GM19025 (cell line): ENCODE data around the gene CACNA1H.

ENCODE experiments used
- ATAC-seq: cut with Tn5 transposase; IDR thresholded peaks from one replicate; pipeline ENCODE4 v1.9.1; 2021; ENCODE audit warnings: mild to moderate bottlenecking, low read depth, moderate library complexity; ENCODE audit not compliant: unreplicated experiment

The CACNA1H gene

DNA sequence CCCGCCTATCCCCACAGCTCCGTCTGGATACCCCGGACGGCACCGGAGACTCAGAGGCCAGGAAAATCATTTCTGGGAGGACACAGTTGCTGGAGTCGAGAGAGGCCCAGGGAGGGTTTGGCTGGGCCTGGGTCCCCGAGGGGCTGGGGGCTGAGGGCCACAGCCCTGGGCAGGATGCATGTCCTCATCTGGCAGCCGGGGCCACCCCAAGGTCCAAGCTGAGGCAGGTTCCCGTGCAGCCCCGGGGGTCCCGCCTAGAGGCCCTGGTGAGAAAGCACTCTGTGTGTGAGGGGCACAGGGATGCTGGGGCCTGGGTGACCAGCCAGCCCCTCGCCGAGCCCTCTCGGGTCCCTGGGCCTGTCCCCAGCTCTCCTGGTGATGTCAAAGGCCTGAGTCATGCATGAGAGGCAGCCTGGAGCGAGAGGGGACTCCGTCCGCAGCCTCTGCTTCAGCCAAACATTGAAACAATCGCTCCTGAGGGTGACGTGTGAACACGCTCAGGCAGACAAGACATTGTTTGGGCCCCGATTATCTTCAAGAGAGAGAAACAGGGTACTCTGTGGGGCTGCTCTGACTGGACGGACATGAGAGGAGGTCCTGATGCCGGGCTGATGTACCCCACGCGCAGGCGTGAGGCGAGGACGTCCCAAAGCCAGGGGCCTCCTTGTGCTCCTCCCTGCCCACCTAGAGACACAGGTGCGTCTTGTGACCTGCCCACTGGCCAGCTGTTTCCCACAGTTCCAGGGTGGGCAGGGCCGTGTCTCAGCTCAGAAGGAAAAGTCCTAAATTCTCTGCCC, 31.1 kb upstream of the CACNA1H start:
- ATAC-seq, result no peak

DNA sequence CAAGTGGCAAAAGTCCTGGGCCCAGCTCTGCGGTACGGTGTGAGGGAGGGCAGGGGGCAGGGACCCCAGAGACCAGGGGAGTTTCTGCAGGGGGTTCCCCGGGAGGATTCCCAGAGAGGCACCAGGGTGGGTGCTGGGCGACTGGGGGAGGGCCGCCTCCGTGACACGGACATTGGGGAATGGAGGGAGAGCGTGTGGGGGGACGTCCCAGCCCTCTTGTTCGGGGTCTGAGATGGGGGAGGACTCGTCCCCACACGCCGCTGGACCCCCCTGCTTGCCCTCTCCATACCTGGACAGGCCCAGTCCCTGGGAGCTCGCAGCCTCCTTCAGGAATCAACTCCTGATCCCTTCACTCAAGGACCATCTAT, 30.5 kb upstream of the CACNA1H start:
- ATAC-seq, result no peak

DNA sequence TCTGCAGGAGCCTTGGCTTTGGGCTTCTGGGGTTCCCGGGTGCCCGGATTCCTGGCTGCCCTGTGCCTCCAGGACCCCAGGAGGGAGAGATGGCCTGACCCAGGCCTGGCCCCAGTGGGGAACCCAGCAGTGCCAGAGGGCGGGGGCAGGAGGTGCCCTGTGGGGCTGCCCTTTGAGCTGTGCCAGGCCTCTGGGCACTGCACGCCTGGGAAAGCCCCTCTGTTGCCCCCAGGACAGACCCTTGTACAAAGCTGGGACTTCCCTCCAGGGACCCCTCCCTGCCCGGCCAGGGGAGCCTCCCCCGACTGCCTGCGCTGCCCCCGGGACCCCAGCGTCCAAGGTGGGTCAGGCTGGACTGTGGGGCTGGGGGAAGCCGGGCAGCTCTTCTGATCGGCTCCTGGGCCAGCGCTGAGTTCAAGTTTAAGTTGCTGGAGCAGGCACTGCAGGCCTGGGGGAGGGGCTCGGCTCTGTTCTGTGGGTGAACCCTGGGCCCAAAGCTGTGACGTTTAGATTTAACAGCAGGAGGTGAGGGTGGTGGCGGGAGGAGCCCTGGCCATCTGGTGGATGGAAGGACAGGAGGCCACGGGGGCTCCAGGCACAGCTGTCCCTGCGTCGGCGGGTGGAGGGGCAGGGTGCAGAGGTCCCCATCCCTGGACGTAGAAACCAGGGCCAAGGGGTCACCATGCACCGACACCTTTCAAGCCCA, 29.2 kb upstream of the CACNA1H start:
- ATAC-seq, result no peak

DNA sequence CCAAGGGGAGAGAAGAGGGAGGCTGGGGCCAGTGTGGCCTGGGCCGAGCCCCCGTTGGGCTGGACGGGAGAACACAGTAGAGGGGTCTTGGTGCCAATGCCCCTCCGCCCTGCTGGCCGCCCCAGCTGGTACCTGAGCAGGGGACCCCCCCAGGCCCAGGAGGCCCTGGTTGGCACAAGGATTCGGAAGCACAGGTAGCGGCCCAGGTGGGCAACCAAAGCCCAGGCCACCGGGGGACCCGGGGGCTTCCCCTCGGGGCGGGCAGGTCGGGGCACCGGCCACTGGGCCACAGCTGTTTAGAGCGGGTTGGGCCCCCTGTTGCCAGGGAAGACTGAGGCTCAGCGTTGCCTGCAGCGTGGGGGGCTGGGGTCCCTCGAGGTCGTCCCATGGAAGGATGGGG, 28.6 kb upstream of the CACNA1H start:
- no peak for ATAC-seq

DNA sequence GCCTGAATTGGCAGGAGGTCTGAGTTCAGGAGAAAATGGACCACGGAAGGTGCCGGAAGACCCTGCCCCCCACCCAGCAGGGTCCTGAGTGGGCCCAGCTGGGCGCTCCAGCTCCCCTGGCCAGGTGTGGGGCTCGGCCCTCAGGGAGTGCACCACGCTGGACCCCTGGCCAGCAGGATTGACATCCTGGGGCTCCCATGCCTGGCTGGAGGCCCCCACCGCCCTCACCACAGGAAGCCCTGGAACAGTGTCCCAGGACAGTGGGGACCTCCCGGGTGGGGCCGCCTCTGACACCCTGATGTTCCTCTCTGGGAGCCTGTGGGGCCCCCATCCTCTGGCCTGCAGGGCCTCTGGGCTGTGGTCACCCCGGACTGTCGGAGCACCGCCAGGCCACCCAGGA, 28.1 kb upstream of the CACNA1H start:
- ATAC-seq, result no peak

DNA sequence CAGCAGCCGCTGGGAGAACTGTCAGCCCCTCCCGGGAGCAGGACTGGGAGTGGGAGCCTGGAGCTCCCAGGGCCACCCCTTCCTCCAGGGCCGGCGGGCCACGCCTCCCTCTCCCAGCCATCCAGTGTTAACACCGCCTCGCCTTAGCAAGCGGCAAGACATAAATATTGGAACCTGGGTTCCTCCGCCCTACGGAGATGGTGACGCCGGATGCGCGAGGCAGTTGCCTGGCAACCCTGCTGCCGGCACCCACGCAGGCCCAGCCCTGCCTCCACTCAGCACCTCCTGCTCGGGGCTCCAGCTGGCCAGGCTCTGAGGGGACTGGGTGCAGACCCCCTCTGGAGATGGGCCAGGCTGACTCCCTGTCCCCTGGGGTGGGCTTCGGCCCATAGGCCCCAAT, 27.4 kb upstream of the CACNA1H start:
- no peak for ATAC-seq

DNA sequence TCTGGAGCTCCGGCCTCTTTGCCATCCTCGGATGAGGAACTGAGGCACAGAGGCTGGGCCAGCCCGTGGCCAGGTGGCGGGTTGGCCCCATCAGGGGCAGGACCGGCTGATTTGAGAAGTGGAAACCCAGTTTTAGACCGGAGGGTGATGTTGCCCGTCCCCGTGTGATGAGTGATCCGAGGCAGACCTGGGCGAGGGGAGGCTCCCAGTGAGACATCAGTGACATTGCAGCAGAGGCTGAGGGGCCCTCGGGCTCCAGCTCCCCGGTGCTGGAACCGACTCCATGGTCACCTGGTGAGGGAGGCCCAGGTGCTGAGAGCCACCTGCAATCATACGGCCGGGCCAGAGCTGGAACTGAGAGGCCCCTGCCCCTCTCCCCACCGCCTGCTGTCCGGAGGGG, 26.9 kb upstream of the CACNA1H start:
- ATAC-seq, result no peak

DNA sequence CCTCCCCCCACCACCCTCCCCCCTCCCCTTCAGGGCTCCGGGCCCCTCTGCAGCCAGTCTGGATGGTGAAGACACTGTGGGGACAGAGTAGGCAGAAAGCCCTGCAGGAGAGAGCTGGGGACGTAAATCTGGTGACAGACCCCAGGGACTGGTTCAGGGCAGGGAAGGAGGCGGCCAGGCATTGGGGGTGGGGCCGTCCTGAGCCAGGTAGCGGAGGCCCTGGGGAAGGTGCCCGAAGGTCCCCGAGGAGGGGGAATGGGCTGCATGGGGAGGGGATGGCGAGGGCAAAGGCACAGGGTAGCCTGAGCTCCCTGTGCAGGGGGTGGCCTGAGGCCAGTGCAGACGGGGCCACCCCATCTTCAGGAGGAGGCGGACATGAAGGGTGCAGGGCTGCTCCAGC, 26.3 kb upstream of the CACNA1H start:
- no peak for ATAC-seq

DNA sequence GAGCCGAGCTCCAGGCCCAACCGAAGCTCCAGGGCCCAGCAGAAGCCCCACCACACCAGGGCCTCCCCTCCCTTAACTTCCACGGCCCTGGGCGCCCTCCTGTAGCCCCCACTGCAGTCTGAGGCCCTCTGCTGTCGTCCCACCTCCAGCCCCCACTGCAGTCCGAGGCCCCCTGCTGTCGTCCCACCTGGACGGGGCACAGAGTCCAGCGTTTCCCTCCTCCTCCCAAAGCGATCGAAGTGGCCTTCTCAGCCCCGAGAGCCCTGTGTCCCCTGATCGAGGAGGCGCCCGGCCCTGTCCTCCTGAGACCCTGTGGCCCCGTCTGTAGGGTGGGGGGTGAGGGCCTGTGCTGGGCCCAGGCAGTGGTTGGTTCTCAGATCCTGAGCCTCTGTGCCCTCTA, 25.8 kb upstream of the CACNA1H start:
- no peak for ATAC-seq

DNA sequence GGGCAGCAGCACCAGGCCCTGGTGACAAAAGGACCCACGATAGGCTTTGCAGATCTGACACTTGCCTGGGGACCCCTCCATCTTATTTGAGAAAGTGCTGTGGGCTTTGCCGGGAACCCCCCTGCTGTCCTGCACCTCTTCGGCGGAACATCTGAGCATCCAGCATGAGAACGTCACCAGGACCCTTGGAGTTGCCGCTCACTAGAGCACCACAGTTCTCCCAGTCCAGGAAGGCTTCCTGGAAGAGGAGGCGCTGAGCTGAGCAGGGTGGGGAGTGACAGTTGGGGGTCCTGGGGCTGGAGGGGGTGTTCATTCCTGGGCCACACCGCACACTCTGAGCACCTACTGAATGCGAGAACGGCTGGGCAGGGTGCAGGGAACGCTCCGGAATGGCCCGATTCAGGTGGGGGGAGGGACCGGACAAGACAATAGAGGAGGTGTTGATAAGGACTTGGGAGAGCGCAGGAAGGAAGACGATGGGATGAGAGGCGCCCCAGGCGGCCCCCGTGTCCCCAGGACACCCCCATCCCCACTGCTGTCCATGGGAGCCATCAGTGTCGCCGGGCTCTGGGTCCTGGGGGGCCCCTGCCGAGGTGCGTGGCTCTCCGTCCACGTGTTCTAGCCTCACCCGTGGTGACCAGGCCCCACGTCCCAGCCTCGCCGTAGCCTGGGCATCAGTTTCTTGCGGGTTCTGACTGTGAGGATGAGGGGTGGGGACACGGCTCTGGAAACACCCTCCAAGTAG, 24.8 kb upstream of the CACNA1H start:
- no peak for ATAC-seq

DNA sequence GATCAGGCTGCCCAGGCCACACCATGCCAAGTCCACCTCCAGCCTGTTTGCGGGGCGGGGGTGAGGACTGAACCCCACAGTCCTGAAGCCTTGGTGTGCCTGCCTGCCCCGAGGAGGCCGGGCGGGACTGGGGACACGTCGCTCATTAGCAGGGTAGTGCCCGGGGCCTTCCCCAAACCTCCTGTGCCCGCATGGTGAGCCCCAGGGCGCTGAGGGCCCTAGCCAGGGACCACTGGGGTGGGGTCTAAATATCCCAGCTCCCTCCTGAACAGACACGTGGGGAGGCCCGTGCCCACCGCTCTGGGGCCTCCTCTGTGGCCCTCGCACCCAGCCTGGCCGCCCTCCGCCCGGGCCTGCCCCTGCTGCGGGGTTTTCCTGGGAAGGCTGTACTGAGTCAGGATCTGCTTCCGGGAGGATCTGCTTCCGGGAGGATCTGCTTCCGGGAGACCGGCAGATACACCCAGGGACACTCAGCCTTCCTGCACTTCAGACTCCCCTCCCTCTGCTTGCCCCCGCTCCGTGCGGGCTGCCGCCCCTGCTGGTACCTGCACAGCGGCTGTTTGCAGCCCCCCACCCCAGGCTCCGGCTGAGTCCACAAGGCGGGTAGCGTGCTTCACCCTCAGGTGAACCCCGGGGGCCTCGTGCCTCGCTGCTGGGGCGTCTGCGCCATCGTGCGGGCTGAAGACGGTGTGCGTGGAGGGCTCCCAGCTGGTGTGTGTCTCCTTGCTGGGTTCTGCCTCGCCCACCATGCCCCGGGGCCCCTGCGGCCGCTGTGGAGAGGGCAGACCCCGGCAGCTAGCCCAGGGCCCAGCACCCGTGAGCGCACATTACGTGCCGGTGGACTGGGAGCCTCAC, 23.6 kb upstream of the CACNA1H start:
- no peak for ATAC-seq

DNA sequence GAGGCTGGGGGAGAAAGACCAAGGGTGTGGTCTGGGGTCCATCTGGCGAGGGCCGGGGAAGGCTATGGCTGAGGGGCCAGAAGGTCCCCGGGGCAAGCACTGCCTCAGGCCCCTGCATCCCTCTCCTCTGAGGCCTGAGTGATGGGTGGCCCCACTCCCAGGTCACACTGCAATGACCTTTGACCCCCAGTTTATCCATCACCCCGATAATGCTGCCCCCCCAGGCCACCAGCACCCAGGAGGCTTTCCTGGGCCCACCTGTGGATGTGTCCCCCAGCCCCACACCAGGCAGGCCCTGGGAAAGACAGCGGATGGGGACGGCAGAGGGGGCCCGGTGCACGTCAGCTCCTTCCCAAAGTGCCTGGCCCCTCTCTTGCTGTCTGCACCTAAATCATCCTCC, 22.5 kb upstream of the CACNA1H start:
- no peak for ATAC-seq

DNA sequence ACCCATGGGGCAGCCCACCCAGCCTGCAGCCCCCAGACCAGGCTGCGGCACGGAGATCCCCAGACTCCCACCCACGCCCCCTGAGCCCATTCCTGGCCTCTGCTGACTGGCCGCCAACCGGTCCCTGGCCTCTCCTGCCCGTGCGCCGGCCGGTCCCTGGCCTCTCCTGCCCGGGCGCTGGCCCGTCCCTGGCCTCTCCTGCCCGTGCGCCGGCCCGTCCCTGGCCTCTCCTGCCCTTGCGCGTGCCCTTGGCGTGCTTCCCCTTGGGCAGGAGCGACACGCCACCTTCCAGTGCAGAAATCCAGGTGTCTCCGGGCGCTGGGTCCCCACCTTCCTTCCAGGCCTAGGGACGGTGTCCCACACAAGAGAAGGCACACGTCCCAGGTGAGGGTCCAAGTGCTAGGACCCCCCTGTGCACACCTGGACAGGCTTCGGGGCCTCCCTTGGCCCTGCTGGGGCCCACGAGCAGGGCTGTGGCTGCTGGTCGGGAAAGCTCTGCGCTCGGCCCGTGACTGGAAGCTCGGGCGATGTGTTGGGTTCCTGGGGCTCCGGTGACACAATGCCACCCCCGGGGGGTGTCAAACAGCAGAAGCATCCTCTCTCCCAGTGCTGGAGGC, 21.4 kb upstream of the CACNA1H start:
- no peak for ATAC-seq

DNA sequence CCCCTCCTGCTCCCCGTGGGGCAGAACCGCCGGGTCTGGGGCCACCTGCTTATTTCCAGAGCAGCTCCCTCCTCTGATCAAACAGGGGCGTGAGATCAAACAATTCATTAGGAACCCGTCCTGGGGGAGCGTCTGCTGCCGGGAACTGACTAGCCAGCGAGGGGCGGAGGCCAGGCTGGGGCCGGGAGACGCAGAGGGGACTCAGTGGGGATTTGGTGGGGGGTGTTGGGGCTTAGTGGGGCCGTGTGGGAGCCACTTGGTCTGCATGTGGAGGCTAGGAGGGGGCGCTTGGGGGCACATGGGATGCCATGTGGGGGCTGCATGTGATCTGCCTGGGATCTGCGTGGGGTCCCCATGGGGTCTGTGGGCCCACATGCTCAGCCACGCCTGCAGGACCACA, 20.5 kb upstream of the CACNA1H start:
- ATAC-seq, result no peak

DNA sequence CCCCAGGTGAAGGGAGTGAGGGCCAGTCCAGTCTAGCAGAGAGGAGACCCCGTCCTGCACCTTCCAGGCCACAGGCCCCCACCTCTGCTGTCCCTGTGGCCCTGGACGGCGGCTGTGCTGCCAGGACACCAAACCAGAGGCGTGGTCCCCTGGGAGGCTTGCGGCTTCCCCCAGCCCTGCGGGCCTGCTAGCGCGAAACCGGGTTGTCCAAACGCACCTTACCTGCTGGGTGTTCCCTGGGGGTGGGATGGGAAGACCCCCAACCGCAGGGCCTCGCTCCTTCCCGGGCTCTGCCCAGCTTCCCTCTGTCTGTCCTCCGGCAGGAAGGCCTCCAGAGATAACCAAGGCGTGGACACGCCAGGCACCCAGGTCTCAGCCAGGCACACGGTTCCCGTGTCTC, 19.6 kb upstream of the CACNA1H start:
- no peak for ATAC-seq

DNA sequence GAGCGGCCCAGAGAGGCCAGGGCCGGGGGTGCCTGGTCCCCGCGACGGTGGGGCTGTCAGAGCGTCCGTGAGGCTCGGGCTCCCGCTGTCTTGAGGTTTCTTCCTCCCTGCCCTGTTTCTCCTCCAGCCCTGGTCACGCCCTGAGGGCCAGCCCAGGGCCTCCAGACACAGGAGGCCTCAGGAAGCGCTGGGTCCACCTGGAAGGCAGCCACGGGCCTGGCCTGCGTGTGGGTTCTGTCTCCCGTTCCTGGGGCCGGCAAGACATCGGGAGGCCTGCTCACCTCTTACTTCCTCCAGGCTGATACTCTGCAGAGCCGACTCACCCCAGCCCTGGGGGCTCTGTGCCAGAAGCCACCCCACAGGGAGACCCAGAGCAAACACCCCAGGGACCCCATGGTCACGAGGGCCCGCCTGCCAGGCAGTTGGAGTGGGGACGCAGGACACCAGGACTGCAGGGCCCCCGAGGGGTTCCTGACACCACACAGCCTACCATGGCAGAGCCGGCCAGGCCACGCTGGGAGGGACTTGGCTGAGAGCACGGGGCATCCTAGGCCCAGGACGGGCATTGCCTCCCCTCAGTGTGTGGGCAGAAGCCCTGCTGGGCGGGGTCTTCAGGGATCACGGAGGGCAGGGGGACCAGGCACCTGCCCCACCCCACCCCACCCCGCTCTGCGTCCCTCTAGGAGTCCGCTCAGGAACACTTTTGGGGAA, 18.9 kb upstream of the CACNA1H start:
- no peak for ATAC-seq

DNA sequence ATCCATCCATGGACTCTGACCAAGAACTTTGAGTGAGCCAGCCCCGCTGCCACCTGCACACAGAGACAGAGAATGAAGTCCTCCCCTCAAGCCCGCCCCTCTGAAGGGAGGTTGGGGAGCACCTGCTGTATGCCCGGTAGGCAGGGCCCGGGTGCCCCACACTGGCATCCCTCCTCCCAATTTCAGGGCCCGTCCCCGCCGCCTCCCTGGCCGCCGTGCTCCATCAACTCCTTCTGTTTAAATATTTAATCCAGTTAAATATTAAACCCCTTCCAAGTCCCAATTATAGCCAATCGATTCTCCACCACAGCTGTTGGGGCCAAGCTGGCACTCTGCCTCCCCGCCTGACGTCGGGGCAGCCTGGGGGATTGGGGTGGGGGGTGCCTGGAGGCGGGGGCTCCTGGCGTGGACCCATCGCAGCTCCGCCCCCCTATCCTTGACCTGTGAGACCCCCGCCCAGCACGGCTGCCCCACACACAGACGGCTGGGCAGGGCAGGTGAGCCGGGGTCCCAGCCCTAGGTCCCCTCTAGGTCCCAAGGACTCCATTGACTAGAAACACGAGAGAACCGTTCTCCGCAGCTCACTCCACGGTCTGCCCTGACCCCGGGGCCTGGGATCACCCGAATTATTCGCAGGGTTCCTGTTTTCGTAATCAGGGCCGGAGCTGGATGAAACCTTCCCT, 18.0 kb upstream of the CACNA1H start:
- no peak for ATAC-seq

DNA sequence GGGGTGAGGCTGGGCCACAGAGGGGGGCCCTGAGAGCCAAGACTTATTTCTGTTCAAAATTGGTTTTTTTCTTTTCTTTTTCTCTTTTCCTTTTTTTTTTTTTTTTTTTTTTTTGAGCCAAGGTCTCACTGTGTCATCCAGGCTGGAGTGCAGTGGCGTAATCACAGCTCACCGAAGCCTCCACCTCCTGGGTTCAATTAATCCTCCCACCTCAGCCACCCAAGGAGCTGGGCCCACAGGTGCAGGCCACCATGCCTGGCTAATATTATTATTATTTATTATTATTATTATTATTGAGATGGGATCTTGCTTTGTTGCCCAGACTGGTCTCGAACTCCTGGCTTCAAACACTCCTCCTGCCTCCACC, 17.5 kb upstream of the CACNA1H start:
- no peak for ATAC-seq

DNA sequence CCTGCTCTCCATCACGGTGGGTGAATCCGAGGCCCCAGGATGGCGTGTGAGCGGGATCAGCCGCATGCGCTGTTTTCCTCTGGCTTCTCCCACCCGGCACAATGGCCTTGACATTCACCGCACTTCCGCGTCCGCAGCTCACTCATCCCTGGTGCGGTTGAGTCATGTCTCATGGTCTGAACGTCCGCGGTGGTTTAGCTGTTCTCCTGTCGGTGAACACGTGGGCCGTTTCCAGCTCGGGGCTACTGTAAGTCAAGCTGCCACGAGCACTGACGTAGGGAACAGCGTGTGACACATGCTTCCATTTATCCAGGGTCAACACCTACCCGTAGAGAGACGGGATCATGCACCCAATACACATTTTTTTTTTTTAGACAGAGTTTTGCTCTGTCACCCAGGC, 15.3 kb upstream of the CACNA1H start:
- no peak for ATAC-seq
